ENCODE measurements around the gene CLEC4F.
"Not testable (repeated sequence)": the region's sequence is repeated elsewhere in the genome, so short reads cannot be mapped to it uniquely, and the experiment has no call there.

DNA sequence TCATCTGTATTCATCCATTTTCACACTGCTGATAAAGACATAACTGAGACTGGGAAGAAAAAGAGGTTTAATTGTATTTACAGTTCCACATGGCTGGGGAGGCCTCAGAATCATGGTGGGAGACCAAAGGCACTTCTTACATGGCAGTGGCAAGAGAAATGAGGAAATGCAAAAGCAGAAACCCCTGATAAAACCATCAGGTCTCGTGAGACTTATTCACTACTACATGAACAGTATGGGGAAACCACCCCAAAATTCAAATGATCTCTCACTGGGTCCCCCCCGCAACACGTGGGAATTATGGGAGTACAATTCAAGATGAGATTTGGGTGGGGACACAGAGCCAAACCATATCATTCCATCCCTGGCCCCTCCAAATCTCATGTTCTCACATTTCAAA, 22.4 kb downstream of the CLEC4F start:
- TF ChIP-seq, protein P1, sequence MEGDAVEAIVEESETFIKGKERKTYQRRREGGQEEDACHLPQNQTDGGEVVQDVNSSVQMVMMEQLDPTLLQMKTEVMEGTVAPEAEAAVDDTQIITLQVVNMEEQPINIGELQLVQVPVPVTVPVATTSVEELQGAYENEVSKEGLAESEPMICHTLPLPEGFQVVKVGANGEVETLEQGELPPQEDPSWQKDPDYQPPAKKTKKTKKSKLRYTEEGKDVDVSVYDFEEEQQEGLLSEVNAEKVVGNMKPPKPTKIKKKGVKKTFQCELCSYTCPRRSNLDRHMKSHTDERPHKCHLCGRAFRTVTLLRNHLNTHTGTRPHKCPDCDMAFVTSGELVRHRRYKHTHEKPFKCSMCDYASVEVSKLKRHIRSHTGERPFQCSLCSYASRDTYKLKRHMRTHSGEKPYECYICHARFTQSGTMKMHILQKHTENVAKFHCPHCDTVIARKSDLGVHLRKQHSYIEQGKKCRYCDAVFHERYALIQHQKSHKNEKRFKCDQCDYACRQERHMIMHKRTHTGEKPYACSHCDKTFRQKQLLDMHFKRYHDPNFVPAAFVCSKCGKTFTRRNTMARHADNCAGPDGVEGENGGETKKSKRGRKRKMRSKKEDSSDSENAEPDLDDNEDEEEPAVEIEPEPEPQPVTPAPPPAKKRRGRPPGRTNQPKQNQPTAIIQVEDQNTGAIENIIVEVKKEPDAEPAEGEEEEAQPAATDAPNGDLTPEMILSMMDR (optimal IDR thresholded peaks at IDR 0.05 in 1 of 3, IDR thresholded peaks at IDR 0.05 in 1 of 3, conservative IDR thresholded peaks at IDR 0.05 in 1 of 3; ENCODE audit: extremely low read depth in 1 of 3, insufficient read depth in 2 of 3, low read length in 3 of 3): not testable (repeated sequence)
- not testable (repeated sequence) for TF ChIP-seq EZH2 (IDR thresholded peaks at IDR 0.05; ENCODE audit: low read length)
